Fibroblast of pulmonary artery (primary cell): Measurements from ENCODE around the gene HNRNPUL2.

ENCODE experiments used
- DNase-seq: peaks from one replicate; pipeline ENCODE4 v3.0.0-alpha.2; 2010; ENCODE audit warnings: low read depth
- H3K4me3 ChIP-seq: replicated peaks from 2 replicates; pipeline ENCODE4 v1.5.1; 2011; ENCODE audit warnings: low read depth, mild to moderate bottlenecking, control low read depth, low read length, moderate library complexity
- TF ChIP-seq, protein P1 (sequence below): IDR thresholded peaks from 2 replicates; pipeline ENCODE4 v1.5.1; 2011; ENCODE audit warnings: mild to moderate bottlenecking, control low read depth, low read length, inconsistent platforms; ENCODE audit errors: missing control alignments

Gene HNRNPUL2

DNA sequence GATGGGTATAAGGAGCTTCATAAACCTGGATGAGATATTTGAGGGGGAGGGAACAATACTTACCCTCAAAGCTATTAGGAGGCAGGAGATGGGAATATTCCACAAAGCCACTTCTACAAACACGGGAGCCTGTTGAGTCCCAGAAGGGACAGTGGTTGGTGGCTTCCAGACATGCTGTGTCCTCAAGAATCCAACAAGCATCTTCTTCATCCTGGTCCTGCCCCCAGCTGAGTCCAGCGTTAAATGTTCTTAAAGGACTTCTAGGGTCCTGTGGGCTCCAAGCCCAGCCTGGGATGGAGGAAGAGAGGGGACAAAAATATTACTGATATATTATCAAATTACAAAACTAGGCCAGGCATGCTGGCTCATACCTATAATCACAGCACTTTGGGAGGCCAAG, 59.8 kb downstream of the HNRNPUL2 start:
- DNase-seq = no peak
- no peak overlapping the region for H3K4me3 ChIP-seq
- TF ChIP-seq, protein P1, sequence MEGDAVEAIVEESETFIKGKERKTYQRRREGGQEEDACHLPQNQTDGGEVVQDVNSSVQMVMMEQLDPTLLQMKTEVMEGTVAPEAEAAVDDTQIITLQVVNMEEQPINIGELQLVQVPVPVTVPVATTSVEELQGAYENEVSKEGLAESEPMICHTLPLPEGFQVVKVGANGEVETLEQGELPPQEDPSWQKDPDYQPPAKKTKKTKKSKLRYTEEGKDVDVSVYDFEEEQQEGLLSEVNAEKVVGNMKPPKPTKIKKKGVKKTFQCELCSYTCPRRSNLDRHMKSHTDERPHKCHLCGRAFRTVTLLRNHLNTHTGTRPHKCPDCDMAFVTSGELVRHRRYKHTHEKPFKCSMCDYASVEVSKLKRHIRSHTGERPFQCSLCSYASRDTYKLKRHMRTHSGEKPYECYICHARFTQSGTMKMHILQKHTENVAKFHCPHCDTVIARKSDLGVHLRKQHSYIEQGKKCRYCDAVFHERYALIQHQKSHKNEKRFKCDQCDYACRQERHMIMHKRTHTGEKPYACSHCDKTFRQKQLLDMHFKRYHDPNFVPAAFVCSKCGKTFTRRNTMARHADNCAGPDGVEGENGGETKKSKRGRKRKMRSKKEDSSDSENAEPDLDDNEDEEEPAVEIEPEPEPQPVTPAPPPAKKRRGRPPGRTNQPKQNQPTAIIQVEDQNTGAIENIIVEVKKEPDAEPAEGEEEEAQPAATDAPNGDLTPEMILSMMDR = no peak

DNA sequence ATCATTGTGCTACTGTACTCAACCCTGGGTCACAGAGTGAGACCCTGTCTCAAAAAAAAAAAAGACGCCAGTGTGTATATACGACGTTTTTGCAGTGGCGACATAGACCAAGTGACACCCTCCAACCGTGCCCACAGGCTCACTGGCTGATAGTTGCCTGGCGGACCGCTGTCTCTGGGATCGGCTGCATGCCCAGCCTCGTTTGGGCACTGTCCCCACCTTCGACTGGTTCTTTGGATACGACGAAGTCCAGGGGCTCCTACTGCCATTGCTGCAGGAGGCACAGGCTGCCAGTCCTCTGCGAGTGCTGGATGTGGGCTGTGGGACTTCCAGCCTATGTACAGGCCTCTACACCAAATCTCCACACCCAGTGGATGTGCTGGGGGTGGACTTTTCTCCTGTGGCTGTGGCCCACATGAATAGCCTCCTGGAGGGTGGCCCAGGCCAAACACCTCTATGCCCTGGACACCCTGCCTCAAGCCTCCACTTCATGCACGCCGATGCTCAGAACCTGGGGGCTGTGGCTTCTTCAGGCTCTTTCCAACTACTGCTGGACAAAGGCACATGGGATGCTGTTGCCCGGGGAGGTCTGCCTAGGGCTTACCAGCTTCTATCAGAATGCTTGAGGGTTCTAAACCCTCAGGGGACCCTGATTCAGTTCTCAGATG, 60.9 kb downstream of the HNRNPUL2 start:
- H3K4me3 ChIP-seq = peak overlapping the region; percentile 75
- TF ChIP-seq, protein P1 = no peak
- no peak for DNase-seq

DNA sequence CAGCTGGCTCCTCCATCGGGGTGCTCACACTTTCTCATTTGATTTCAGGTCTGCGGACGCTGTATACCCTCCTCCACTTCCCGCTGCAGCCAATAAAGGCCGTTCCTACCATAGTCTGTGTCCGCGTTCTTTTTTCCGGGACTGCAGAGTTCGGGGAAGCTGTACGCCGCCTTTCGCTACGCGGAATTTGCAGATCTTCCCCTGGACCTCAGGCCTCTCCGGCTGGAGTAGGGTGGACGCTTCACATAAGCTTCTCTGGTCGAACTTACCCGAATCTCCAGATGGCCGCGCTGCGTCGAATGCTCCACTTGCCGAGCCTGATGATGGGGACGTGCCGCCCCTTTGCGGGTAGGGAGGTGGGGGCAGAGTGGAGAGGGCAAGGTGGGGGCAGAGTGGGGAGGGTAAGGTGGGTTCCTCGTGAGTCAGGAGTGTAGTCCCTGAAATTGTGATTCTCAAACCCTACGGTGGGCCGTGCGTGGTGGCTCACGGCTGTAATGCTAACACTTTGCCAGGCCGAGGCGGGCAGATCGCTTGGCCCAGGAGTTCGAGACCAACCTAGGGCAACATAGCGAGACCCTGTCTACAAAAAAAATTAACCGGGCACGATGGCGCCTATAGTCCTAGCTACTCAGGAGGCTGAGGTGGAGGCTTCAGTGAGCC, 61.5 kb downstream of the HNRNPUL2 start:
- peak; percentile 78 for DNase-seq
- peak overlapping the region; percentile 75 for H3K4me3 ChIP-seq

DNA sequence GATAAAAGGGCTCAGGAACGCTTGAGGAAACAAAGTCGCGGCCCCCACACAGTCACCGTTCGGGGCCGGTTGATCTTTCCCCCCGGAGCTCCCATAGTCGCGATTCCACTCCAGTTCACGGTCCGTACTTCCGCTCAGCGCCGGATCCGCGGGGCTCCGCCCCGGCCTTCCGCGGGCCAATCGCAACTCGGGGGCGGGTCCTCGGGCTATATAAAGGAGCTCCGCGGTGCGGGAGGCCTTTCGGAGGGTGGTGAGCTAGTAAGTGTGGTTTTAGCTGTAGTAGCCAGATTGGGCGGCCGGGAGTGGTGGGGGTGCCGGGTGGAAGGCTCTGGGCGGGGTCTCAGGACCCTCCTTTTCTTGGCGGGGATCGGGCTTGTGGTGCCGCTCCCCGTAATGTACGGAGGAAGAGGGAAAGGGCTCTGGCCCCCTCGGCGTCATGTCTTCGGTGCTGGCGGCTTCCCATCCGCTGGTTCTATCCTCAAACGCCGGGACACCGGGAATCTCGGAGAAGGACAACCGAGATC, 62.1 kb downstream of the HNRNPUL2 start, which contains the start of the genes C11orf98 and CSKMT:
Gene C11orf98 (minus strand): TSS at position 136 of the 524 bp plus-strand sequence. CDS start 41 bp downstream, at position 95.
Gene CSKMT (plus strand): TSS at position 238 of the 524 bp plus-strand sequence. CDS start 568 bp downstream, outside the sequence.
- TF ChIP-seq, protein P1 = no peak
- peak; percentile 94 for DNase-seq
- peak within 1 kb of the TSS; percentile 75 for H3K4me3 ChIP-seq

More for the DNA sequence above, 61.5 kb downstream of the HNRNPUL2 start:
- TF ChIP-seq, protein P1 = no peak

DNA sequence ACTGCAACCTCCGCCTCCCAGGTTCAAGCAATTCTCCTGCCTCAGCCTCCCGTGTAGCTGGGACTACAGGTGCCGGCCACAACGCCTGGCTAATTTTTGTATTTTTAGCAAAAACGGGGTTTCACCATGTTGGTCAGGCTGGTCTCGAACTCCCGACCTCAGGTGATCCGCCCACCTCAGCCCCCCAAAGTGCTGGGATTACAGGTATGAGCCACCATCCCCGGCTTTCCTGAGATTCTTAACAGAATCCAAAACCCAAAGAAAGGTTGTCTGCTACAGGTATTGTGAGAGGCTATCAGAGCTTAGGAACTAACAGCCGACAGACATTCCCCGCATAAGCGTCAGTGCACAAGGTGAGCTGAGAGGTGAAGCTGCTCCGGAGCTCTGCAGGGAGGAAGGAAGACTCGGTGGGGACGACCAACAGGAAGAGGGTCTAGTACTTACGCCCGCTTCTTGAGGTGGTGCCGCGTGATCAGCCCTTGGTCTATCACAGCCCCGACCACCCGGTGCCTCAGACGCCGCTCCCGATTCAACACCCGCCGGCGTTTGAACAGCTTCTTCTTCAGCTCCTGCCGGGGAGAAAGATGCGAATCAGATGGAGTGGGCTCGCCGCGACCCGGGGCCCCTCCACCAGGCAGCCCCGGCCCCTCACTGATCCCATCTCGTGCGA, 62.7 kb downstream of the HNRNPUL2 start:
- DNase-seq = peak; percentile 48
- peak overlapping the region; percentile 75 for H3K4me3 ChIP-seq
- TF ChIP-seq, protein P1 = no peak
